Measurements from ENCODE around the gene TMEM217. TPM values are rescaled to one million over a fixed set of nuclear protein-coding genes. Genes with fewer than 3 reads are reported as not detected.
"Not testable (repeated sequence)": the region's sequence is repeated elsewhere in the genome, so short reads cannot be mapped to it uniquely, and the experiment has no call there.

TMEM217 gene
- total and polyA plus RNA-seq, 3 donors from 2014 or later, result 13.3 to 46.5 (median 16.2) TPM

DNA sequence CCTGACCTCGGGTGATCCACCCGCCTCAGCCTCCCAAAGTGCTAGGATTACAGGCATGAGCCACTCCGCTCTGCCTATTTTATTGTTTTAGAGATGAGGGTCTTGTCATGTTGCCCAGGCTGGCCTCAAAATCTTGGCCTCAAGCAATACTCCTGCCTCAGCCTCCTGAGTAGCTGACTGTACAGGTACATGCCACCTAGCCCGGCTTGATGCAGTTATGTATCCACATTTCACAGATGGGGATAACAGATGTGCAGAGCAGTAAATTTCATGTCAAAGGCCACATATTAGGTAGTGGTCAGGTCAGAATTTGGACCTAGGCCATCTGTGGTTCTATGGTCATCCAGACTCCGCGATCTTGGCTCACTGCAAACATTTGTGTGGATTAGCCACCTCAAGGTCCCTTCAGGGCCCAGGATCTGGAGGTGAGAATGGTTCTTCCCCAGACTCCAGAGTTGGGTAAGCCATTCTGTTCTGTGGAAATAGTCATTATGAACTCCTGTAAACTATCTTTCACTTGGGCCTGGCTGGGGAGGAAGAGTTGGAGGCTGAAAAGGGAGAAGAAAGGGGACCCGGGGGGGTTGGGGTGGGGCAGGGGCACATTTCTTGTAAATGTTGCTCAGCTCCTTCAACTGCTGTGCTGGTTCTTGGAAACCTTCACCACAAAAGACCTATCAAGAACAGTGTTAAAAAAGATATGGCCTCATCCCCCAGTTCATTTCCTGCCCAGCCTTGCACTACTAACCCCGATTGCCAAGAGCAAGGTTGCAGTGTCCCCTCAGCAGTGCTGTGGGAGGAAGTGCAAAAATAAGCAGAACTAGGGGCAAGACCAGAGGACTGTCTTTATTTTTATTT lies 75.0 kb downstream of the TMEM217 start:
- no peaks in the 10 kb centered on the region for H3K4me1 ChIP-seq
- H3K27me3 ChIP-seq, result no peaks in the 10 kb centered on the region
- no peak for DNase-seq
- no peaks in the 10 kb centered on the region for H3K36me3 ChIP-seq (ENCODE audit: low read depth, missing control alignments)
- H3K4me3 ChIP-seq, result no peak overlapping the region
- no peak overlapping the region for H3K27ac ChIP-seq
- 76 to 78% methylated on average over 8 of the region's 8 CpGs for WGBS, 2 donors
- H3K9me3 ChIP-seq, result no peaks in the 10 kb centered on the region
- intact Hi-C loops (cut with DNase I; ENCODE audit: low total_unique reads), result no loop called here
- no peak for TF ChIP-seq POLR2A (IDR thresholded peaks at IDR 0.05)
- TF ChIP-seq, protein P1, sequence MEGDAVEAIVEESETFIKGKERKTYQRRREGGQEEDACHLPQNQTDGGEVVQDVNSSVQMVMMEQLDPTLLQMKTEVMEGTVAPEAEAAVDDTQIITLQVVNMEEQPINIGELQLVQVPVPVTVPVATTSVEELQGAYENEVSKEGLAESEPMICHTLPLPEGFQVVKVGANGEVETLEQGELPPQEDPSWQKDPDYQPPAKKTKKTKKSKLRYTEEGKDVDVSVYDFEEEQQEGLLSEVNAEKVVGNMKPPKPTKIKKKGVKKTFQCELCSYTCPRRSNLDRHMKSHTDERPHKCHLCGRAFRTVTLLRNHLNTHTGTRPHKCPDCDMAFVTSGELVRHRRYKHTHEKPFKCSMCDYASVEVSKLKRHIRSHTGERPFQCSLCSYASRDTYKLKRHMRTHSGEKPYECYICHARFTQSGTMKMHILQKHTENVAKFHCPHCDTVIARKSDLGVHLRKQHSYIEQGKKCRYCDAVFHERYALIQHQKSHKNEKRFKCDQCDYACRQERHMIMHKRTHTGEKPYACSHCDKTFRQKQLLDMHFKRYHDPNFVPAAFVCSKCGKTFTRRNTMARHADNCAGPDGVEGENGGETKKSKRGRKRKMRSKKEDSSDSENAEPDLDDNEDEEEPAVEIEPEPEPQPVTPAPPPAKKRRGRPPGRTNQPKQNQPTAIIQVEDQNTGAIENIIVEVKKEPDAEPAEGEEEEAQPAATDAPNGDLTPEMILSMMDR (IDR thresholded peaks at IDR 0.05), result no peak

DNA sequence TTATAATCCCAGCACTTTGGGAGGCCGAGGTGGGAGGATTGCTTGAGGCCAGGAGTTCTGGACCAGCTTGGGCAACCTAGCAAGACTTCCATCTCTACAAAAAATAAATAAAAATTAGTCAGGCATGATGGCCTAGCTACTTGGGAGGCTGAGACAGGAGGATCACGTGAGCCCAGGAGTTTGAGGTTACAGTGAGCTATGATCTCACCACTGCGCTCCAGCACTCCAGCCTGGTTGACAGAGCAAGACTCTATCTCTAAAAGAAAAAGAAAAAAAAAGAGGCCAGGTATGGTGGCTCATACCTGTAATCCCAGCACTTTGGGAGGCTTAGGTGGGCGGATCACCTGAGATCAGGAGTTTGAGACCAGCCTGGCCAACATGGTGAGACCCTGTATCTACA lies 77.3 kb downstream of the TMEM217 start:
- H3K9me3 ChIP-seq; H3K27me3 ChIP-seq; DNase-seq; intact Hi-C loops (cut with DNase I; ENCODE audit: low total_unique reads); H3K4me1 ChIP-seq; H3K4me3 ChIP-seq; H3K27ac ChIP-seq; H3K36me3 ChIP-seq (ENCODE audit: low read depth, missing control alignments): not testable (repeated sequence)
- 95 to 98% methylated on average over 4 of the region's 4 CpGs for WGBS, 2 donors

DNA sequence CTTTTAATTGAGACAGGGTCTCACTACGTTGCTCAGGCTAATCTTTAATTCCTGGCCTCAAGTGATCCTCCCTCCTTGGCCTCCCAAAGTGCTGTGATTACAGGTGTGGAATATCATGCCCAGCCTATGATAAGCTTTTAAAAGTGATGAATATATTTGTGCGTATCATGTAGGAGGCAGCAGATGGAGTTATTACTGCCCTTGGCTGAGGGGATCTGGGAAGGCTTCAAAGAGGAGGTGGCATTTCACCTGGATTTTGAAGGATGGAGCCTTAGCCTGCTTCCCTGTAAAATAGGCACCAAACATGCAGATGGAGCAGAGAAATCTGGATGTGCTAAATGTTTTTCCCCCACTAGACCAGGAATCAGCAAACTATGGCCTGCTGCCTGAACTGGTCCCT lies 77.9 kb downstream of the TMEM217 start:
- intact Hi-C loops (cut with DNase I; ENCODE audit: low total_unique reads), result no loop called here
- TF ChIP-seq, protein P1 (IDR thresholded peaks at IDR 0.05), result no peak
- TF ChIP-seq POLR2A (IDR thresholded peaks at IDR 0.05), result no peak
- Histone ChIP-seq H3K4me3 (no peak overlapping the region), H3K27ac (no peak overlapping the region), H3K9me3 (no peaks in the 10 kb centered on the region), H3K4me1 (no peaks in the 10 kb centered on the region), H3K27me3 (no peaks in the 10 kb centered on the region), H3K36me3 (ENCODE audit: low read depth, missing control alignments) (no peaks in the 10 kb centered on the region)
- no peak for DNase-seq
- WGBS, 2 donors, result 86 to 89% methylated on average over 2 of the region's 2 CpGs

DNA sequence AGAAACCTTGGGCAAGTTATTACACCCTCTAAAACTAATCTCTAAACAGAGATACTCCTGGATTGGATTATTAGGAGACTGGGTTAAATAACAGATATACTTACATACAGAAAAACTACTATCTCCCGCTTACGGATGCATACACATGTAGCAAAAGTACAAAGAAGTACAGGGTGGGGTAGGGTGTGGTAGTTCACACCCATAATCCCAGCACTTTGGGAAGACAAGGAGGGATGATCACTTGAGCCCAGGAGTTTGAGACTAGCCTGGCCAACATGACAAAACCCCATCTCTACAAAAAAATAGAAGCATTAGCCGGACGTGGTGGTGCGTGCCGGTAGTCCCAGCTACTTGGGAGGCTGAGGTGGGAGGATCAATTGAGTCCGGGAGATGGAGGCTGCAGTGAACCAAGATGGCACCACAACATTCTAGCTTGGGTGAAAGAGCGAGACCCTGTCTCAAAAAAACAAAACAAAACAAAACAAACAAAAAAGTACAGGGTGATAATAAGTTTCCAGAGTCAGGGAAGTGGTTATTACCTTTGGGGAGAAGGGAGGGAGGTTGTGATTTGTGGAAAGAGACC lies 79.9 kb downstream of the TMEM217 start:
- WGBS, 2 donors, result 91 to 93% methylated on average over 8 of the region's 8 CpGs
- TF ChIP-seq, protein P1 (IDR thresholded peaks at IDR 0.05), result no peak
- TF ChIP-seq POLR2A (IDR thresholded peaks at IDR 0.05), result no peak
- no peaks in the 10 kb centered on the region for H3K27me3 ChIP-seq
- H3K36me3 ChIP-seq (ENCODE audit: low read depth, missing control alignments), result no peaks in the 10 kb centered on the region
- no peak for DNase-seq
- peaks cover 2% of the 10 kb centered on the region for H3K4me1 ChIP-seq
- intact Hi-C loops (cut with DNase I; ENCODE audit: low total_unique reads), result loop anchor here (10.0 kb wide), 1 partner anchor 153 kb away; no protein-coding TSS in a partner anchor
- no peak overlapping the region for H3K4me3 ChIP-seq
- H3K9me3 ChIP-seq, result no peaks in the 10 kb centered on the region
- H3K27ac ChIP-seq, result no peak overlapping the region

DNA sequence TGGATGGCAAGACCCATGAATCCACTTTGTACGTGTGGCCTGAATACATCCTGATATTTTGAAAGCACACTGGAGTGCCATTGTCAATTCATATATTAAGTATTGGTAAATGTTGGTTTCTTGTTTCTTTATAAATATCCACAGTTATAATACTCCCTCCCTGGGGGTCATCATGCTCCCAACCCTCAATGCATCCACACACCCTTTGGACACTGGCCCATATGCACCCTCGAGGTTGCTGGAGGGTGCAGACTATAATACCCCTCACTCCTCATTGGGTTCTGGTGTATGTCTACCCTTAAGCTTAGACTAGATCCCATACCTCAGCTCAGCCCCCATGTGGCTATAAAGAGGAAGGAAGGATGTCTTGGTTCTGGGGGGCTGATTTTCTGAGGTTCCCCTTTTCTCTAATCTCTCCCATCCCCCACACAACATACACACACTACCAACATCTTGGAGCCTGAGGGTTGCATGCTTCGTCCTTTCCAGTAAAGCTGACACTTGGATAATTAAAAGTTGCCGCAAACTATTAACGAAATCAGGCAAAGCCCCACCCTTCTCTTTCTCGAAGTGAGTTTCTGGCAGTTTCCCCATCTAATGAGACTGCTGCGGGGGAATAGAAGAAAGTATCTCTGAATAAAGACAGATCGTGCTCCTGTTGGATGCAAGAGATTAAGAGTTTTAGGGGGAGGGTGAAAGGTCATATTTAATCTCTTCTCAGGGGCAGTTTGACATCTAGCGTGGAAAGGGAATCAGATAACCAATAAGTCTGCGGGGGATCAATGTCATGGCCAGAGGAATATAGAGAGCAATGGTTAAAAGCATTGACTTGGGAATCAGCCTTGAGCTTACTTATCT lies 80.6 kb downstream of the TMEM217 start:
- 67 to 72% methylated on average over 10 of the region's 10 CpGs for WGBS, 2 donors
- H3K9me3 ChIP-seq, result no peaks in the 10 kb centered on the region
- TF ChIP-seq POLR2A (IDR thresholded peaks at IDR 0.05), result no peak
- TF ChIP-seq, protein P1 (IDR thresholded peaks at IDR 0.05), result no peak
- intact Hi-C loops (cut with DNase I; ENCODE audit: low total_unique reads), result loop anchor here (10.0 kb wide), 1 partner anchor 153 kb away; no protein-coding TSS in a partner anchor
- no peak overlapping the region for H3K27ac ChIP-seq
- H3K4me1 ChIP-seq, result peaks cover 9% of the 10 kb centered on the region
- no peak overlapping the region for H3K4me3 ChIP-seq
- DNase-seq, result no peak
- no peaks in the 10 kb centered on the region for H3K27me3 ChIP-seq
- no peaks in the 10 kb centered on the region for H3K36me3 ChIP-seq (ENCODE audit: low read depth, missing control alignments)

Data from testis (tissue), 3 donors.